ENCODE measurements around the gene MFAP2. TPM values are rescaled to one million over a fixed set of nuclear protein-coding genes. Genes with fewer than 3 reads are reported as not detected.

MFAP2 gene
- polyA plus RNA-seq, 1 donor = 180 TPM

GRCh38 chr1:16981269-16981849, 939 bp upstream of the MFAP2 start:
- no peak for DNase-seq

- no peak for DNase-seq
Observed at GRCh38 chr1:16979475-16980327, 719 bp downstream of the MFAP2 start.

GRCh38 chr1:16978567-16979474, 1.6 kb downstream of the MFAP2 start:
- DNase-seq = no peak

GRCh38 chr1:16978139-16978538, 2.3 kb downstream of the MFAP2 start:
- no peak for DNase-seq

GRCh38 chr1:16977377-16977776, 3.0 kb downstream of the MFAP2 start:
- no peak for DNase-seq

- no peak for DNase-seq
Observed at GRCh38 chr1:16976966-16977365, 3.5 kb downstream of the MFAP2 start.

- no peak for DNase-seq
Observed at GRCh38 chr1:16975838-16976237, 4.6 kb downstream of the MFAP2 start.

- DNase-seq = no peak
Observed at GRCh38 chr1:16975211-16975610, 5.2 kb downstream of the MFAP2 start.

- no peak for DNase-seq
Observed at GRCh38 chr1:16973215-16973614, 7.2 kb downstream of the MFAP2 start.

- no peak for DNase-seq
Observed at GRCh38 chr1:16972189-16972895, 8.1 kb downstream of the MFAP2 start.

GRCh38 chr1:16971341-16972188, 8.9 kb downstream of the MFAP2 start:
- no peak for DNase-seq

- DNase-seq = no peak
Observed at GRCh38 chr1:16970132-16970910, 10.1 kb downstream of the MFAP2 start.

GRCh38 chr1:16969651-16970050, 10.8 kb downstream of the MFAP2 start:
- no peak for DNase-seq

GRCh38 chr1:16969057-16969611, 11.3 kb downstream of the MFAP2 start:
- no peak for DNase-seq

- DNase-seq = no peak
Observed at GRCh38 chr1:16968372-16968771, 12.0 kb downstream of the MFAP2 start.

GRCh38 chr1:16967962-16968361, 12.5 kb downstream of the MFAP2 start:
- no peak for DNase-seq

- DNase-seq = no peak
Observed at GRCh38 chr1:16967095-16967575, 13.3 kb downstream of the MFAP2 start.

GRCh38 chr1:16966282-16966681, 14.1 kb downstream of the MFAP2 start:
- DNase-seq = no peak

- DNase-seq = no peak
Observed at GRCh38 chr1:16965486-16966067, 14.8 kb downstream of the MFAP2 start.

Measured in left kidney (tissue), 2 donors.